GM18951 (cell line): Measurements from ENCODE around the gene GRIN2A.

Source experiments
- POLR2A ChIP-seq: IDR thresholded peaks from 4 replicates; pipeline ENCODE4 v1.6.1; 2011; ENCODE audit warnings: mild to moderate bottlenecking; ENCODE audit not compliant: insufficient read length, insufficient read depth; ENCODE audit errors: extremely low read depth
- in situ Hi-C: fragments of 300-500 bp; cut with MboI; formaldehyde crosslinking; loops from one replicate; pipeline ENCODE4 v1.12.0; 2022; ENCODE audit warnings: low sequenced_read_pairs, mixed read lengths, inconsistent platforms; ENCODE audit not compliant: unreplicated experiment

GRIN2A gene

DNA sequence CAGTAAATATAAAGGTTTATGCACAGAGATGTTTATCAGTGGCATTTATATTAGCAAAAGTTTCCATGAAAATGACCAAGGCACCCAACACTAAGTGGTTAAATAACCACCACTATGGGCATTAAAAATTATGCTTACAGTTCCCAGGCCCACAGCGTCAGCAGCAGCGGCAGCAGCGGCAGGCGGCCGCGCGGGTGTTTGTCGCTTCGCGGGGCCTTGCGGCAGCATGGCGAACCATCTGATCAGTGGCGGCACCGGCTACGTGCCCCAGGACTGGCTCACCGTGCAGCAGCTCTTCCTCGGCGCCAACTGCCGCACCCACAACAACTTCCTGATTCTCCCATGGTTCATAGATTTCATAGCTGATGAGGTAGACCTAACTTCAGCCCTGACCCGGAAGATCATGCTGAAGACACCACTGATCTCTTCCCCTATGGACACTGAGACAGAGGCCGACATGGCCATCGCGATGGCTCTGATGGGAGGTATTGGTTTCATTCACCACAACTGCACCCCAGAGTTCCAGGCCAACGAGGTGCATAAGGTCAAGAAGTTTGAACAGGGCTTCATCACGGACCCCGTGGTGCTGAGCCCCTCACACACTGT is 71.0 kb downstream of the GRIN2A start:
- no peak for TF ChIP-seq POLR2A
- in situ Hi-C loops: no loop called here

DNA sequence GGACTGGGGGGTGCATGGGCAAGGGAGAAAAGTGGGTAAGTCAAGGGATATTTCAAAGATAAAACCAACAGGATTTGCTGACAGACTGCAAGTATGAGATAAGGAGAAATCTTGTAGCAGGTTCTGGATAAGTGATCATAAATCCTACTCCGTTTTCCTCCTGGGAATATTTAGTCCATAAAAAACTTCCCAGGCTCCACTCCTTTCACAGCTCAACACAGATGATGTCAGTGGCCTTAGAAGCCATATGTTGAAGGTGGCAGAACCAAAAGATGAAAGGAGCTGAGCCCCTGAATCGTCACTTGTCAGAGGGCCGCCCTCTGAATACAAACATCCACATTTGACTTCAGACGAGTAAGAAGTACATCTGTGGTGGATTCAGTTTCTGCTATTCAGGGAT is 71.7 kb downstream of the GRIN2A start:
- TF ChIP-seq POLR2A: no peak

DNA sequence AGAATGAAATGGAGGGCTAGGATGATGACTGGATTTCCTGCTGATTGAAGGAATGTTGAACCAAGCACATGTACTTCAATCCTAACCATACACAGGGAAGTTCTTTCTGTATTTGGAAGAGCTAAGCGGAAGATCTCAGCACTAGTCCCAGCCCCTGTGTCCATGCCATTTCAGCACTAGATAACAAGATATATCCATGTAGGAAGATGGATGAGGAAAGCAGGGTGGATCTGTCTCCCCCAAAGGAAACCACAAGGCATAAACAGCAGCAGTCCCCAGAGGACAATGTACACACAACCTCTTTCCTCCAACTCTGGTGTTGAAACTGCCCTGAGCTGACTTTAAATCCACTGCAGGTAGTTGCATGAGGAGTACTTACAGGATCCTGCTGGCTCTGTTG is 75.1 kb downstream of the GRIN2A start:
- in situ Hi-C loops: no loop called here
- TF ChIP-seq POLR2A: no peak

More for the DNA sequence above, 71.7 kb downstream of the GRIN2A start:
- in situ Hi-C loops: no loop called here

DNA sequence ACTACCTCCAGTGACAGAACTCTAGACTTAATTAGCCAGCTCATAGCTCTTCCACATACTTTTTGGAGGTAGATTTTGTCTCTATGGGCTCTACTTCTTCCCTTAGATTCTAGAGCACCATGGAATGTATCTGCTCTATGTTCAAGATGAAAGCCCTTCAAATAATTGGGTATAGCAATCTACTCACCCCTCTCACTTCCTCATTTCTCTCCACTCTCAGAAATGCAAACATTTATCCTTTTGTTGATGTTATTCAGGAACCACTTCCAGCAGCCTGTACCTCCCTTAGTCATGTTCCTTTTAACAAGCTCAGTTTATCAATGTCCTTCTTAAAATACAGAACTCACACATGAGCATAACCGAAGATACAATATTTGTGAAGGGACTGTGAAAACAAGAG is 78.5 kb downstream of the GRIN2A start:
- TF ChIP-seq POLR2A: no peak
- in situ Hi-C loops: no loop called here

DNA sequence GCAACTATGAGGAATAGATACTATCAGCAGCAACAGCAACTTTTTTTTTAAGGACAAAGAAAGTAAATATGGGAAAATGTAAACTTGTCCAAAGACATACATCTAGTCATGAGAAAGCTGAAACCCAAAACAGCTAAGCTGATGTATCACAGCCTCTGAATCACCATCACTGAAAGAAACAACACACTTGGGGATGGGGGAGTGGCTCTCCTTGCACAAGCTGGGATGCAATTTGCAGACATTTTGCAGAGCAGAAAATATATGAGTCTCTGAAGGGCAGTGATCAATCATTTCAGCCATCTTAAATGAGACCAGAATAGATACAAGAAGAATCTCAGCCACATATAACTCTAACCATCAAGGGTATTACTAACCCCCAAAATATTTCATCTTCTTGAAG is 79.1 kb downstream of the GRIN2A start:
- no peak for TF ChIP-seq POLR2A
- in situ Hi-C loops: no loop called here

DNA sequence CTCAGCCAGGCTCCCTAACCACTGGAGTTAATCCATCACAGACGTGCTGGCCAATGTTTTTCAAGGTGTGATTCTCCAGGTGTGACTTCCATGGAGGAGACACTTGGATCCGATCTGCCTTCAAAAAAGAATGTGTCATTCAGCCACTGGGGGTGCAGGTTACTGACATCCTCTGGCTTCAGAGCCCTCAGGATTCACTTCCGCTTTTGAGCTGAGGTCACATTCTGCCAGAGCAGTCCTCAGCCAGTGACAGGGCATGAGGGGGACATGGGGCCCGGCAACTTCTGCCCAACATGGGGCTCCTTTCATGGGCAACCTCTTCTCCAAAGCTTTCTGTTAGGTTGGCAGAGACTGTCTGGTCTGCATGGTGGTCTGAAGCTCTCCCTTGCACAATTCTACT is 81.4 kb downstream of the GRIN2A start:
- in situ Hi-C loops: no loop called here
- TF ChIP-seq POLR2A: no peak

DNA sequence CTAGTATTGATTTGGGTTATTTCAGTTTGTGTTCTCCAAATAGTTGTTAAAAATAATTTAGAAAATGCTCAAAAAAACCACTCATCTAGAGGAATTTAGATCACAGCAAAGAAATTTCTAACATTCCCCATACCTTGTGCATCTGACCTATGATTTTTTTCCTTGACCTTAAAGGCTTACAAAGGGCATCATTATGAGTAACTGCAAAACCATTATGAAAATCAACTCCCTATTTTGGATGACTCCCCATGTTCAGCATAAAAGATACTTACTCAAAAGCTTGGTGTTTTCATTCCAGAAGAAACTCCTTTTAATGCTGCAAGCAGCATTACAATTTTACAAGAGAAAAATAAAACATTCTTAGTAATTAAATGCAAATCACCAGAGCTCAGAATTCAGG is 83.2 kb downstream of the GRIN2A start:
- no peak for TF ChIP-seq POLR2A
- in situ Hi-C loops: no loop called here

DNA sequence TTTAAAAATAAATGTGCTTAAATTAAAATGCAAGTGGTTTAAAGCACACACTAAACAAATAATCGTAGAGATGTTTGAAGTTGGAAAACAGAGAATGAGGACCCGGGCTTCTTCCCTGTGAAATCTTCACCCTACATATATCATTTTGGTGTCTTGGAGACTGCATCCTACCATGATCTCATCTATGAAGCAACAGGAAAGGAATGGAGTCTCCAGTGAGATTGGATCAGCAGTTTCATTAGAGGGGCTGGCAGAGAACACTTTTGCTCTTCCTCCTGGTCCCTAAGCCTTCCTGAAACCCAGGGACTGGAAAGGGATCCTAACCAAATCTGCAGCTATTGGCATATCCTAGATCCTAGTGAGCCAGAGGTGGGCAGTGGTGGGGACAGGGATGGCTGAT is 85.0 kb downstream of the GRIN2A start:
- in situ Hi-C loops: no loop called here
- TF ChIP-seq POLR2A: no peak

DNA sequence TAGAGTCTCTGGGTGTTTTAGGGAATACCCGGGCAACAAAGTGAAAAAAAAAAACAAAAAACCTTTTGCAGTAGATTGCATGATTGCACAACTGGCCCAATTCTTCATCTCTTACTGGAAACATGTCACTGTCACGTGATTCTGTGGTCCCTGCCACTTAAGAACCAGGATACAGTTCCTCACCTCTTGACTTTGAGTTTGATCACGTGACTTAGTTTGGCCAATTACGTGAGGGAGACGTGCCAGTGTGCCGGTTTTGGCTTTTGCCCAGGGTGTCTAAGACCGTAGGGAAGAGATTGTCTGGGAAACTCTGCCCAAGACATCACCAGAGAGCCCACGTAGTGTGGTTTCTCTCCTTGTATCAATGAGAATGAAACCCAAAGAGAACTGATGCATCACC is 88.7 kb downstream of the GRIN2A start:
- in situ Hi-C loops: no loop called here
- TF ChIP-seq POLR2A: no peak

DNA sequence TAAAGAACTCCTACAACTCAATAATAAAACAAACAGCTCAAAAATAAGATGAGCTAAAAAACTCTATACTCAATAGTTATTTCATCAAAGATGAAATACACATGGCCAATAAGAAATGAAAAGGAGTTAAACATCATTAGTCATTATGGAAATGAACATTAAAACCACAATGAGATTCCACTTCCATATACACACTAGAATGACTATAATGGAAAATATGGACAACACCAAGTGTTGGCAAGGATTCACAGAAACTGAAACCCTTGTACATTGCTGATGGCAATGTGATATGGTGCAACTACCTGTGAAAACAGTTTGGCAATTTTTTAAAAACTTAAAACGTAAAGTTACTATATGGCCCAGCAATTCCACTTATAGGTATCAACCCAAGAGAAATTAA is 91.4 kb downstream of the GRIN2A start:
- no peak for TF ChIP-seq POLR2A
- in situ Hi-C loops: no loop called here

DNA sequence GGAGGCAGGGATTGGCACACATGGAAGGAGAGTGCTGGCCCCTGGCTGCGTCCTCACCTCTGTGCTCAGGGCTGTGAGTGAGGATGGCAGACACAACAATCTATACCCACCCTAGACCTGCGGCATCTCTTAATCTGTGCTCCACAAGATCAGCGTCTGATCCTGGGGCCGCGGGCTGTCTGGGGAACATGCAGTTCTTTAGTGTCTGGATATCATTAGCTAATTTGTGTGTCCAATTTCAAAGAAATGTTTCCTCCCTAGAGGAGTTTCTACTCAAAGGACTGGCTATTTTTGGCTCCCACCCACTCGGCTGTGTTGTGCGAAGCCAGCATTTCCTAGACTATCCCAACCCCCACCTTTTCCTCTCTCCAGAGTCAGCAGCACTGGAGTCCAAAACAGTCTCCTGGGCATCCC is 93.8 kb downstream of the GRIN2A start:
- no peak for TF ChIP-seq POLR2A
- in situ Hi-C loops: no loop called here

DNA sequence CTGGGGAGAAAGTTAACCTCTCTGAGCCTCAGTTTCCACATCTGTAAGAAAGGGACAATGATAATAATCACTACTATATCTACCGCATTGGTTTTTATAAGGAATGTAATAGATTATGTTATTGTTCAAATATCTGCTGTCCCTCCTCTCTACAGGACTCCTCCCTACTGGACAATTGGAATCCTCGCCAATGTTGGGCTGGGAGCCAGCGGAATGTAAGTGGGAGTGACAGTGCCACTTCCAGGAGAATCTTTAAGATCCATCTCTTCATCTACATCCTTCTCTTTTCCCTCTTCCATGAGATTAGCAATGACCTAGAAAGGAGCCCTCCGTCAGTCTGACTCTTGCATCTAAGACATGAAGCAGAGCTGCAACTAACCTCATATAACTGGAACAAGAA is 95.1 kb downstream of the GRIN2A start:
- in situ Hi-C loops: no loop called here
- no peak for TF ChIP-seq POLR2A

DNA sequence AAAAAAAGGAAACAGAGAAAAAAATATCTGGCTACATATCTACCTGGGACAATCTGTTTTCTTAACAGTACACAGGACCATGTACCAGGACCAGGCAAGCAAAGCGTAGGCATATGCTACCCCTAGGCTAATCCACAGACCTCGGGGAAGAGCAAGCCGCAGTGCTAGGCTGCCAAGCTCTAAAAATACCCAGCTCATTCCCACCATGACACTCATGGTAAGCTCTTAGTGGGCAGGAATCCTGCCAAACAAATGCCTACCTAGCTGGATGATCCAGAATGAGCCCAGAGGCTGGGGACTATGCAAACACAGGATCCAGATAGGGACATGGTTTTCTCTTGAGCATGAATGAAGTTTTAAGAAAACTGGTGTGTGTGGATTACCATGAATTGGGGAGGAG is 95.6 kb downstream of the GRIN2A start:
- in situ Hi-C loops: no loop called here
- no peak for TF ChIP-seq POLR2A

DNA sequence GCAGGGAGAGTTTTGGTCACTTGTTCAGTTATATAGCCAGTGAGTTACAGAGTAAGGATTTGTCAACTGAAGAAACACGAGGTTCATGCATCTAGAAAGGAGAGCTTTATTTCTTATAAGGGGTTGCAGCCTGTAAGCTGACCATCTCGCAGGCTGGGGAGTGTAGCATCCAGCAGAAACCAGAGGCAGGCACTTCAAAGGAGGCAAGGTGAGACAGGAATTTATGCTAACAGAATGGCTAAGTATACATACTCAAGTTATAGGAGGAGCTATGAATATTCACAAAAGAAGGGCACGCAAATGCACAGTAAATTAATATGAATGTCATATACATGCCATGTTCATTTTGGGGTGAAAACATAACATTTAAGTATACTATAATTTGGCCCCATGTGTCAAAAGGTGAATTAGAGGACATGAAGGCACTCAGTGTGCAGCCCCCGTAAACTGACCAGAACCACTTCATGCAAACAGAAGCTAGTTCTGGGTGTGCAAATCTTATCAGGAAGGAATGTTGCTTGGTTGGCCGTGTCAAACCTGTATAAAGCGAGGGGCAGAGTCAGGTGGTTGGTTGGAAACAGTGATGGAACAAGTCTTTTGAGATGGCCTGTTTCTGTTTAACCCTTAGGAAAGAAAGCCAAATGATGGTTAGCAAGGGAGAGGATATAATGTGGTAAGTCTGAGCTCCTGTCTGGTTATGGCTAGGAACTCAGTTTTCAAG is 97.0 kb downstream of the GRIN2A start:
- no peak for TF ChIP-seq POLR2A
- in situ Hi-C loops: no loop called here

DNA sequence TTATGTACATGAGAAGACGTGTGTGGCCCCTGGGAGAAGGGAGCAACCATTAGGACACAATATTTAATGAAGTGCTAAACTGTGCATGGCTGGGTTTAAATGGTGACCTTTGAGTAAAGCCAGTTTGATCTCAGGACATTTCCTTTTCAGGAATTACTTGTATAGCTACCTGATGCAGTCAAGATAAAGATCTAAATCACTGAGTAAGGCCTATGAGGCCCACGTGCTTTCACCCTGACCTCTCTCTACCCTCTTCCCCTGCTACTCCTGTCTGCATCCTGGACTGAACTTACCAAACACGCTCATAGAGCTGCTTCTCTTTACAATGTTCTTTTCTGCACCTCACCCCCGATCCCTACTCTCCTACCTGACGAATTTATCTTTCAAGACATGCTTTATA is 98.9 kb downstream of the GRIN2A start:
- in situ Hi-C loops: no loop called here
- TF ChIP-seq POLR2A: no peak
